HG03196 (cell line): ENCODE measurements around the gene AATF.

Source experiments
- ATAC-seq: cut with Tn5 transposase; IDR thresholded peaks from one replicate; pipeline ENCODE4 v1.9.1; 2021; ENCODE audit not compliant: unreplicated experiment

AATF gene

GRCh38 chr17:36929851-36930582, 18.7 kb upstream of the AATF start:
- ATAC-seq = no peak

DNA sequence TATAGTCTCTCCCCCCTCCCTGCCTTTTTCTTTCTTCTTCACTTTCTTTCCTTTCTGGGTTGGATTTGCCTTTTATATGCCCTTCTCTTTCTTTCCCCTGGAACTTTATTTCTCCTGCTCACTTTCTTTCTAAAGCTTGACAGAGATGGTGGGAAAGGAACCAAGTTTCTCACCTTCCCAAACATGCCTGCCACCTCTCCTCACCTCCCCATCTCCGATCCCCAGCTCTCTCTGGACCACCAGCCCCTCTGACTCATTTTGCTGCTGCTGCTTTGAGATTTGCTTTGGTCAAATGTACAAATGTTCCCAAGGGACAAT, 18.2 kb upstream of the AATF start:
- ATAC-seq = no peak

- ATAC-seq = no peak
Measured at GRCh38 chr17:36931096-36931696, 17.6 kb upstream of the AATF start.

GRCh38 chr17:36931697-36932382, 16.9 kb upstream of the AATF start:
- no peak for ATAC-seq

DNA sequence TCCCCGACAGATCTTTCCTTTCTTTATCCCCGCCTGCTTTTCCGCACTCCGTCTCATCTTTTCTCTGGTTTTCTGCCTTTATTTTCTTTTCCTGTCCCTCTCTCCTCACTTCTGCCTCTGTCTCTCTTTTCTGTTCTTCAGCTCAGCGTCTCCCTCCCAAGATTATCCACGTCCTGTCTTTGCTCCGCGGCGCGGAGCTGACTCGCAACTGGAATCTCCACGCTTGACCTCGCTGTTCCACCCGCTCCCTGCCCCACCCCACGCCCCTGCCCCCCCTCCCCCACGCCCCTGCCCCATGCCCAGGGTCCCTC, 16.4 kb upstream of the AATF start:
- ATAC-seq = no peak

GRCh38 chr17:36932694-36933511, 15.9 kb upstream of the AATF start:
- ATAC-seq = no peak

DNA sequence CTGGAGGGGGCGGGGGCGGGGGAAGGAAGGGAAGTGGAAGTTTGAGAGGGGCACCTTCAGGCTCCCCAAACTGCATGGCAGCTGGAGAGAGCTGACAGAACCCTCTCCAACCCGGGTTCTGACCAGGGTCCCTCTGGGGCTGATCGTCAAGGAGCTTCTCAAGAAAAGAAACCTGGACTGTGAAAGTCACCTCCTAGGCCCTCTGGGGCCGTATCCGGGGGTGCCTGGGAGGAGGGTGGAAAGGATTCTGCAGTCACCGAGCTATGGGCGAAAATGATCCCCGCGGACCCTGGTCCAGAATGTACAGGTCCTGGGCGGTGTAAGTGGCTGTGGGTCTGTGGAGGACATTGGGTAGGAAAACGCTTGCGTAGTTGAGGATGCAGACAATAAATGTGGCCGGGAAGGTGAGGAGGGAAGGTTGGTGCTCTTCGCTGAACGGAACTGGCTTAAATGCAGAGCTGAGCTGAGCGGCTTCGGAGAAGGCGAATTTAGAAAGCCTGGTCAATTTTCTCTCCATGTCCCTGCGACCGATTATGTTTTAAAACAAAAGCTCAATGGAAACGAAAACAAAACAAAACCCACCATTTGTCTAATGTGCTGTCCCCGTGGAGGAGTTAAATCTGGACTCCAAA, 15.1 kb upstream of the AATF start:
- ATAC-seq = no peak

DNA sequence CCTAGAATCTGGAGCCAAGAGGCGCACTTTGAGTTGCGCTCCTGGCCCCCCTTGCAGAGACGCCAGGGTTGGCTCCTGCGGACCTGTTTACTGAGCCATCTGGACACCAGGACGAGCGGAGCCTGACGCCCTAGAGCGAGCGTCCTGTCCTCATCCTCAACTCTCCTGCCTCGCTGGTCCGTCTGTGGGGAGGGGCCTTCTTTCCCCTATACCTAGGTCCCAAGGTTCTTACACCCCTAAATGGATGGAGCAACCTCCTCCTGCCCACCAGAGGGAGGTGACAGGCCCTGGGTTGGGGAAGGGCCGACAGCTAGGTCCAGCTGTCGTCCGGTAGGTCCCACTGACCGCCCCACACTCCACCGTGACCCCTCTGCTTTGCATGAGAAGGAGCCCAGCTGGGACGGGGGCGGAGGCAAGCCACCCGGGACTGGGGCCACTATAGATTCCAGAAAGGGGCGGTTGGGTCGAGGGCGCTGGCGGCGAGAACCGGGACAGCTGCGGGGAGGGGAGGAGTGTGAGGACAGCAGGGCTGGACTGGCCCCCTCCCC, 14.5 kb upstream of the AATF start:
- no peak for ATAC-seq

GRCh38 chr17:36934692-36935630, 13.8 kb upstream of the AATF start:
- ATAC-seq = no peak

- ATAC-seq = no peak
Measured at GRCh38 chr17:36935671-36936454, 12.9 kb upstream of the AATF start.

- ATAC-seq = no peak
Measured at GRCh38 chr17:36936455-36937000, 12.2 kb upstream of the AATF start.

DNA sequence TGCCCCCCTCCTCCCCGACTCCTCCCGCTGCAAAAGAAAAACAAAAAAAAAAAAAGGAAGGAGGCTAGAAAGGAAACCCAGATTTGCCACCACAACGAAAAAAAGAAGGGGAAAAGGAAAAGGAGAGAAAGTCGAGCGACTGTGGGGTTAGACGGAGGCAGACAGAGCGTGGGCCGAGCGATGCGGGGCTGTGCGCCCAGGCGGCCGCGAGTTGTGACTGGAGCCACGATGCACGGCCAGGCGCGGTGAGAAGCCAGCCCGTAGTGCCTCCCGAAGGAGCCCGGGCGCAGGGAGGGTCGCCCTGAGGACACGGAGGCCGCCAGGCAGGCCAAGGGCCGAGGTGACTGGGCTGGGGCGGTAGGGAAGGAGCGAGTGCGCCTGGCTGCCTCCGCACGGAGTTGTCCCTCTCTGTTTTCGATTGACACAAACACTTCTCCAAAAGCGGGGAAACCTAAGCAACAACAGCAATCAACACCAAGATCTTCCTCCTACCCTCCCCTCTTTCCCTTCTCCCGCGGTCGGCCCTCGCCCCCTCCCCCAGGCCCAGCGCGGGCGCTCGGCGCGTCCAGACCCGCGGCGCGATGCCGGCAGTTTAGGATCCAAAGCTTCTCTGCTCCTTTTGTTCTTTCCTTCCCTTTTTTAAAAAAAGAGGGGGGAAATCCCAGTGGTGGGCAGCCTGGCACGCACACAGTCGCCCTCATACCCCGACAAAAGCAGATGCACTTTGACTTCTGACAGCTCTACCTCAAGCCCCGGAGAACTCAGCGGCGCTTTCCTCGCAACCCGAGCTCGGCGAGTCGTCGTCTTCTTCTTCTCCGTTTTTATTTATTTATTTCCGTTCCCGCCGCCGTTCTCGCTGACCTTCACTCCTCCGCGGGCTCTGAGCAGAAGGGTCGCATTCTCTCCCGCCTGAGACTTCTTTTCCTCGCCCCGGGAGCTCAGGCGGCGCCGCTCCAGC, 11.5 kb upstream of the AATF start, which contains the start of gene LHX1:
Gene LHX1 (plus strand): TSS at position 475 of the 958 bp plus-strand sequence. CDS start 723 bp downstream, outside the sequence.
- ATAC-seq = no peak

- no peak for ATAC-seq
Measured at GRCh38 chr17:36937959-36938565, 10.7 kb upstream of the AATF start.

DNA sequence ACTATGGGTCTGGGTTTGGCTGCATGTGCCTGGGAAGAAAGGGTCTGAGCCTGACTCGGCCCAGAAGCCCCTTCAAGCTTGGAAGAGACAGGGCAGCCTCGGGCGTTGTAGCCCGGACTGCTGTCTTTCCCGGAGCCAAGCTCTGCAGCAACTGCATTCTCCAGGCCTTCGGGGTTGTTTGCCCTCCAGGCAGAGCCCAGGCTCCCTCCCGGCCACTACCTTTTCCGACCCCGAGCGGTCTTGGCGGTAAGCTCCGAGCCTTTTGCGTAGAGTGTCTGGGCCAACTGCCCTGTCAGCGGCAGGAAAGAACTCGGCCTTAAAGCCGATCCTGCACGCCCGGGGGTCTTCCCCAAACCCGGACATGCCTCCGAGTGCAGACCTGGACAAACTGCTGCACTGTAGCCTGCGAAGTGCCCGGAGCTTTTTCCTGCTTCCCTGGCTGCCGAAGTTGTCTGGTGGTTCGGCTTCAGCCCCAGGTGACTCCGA, 10.1 kb upstream of the AATF start:
- no peak for ATAC-seq

DNA sequence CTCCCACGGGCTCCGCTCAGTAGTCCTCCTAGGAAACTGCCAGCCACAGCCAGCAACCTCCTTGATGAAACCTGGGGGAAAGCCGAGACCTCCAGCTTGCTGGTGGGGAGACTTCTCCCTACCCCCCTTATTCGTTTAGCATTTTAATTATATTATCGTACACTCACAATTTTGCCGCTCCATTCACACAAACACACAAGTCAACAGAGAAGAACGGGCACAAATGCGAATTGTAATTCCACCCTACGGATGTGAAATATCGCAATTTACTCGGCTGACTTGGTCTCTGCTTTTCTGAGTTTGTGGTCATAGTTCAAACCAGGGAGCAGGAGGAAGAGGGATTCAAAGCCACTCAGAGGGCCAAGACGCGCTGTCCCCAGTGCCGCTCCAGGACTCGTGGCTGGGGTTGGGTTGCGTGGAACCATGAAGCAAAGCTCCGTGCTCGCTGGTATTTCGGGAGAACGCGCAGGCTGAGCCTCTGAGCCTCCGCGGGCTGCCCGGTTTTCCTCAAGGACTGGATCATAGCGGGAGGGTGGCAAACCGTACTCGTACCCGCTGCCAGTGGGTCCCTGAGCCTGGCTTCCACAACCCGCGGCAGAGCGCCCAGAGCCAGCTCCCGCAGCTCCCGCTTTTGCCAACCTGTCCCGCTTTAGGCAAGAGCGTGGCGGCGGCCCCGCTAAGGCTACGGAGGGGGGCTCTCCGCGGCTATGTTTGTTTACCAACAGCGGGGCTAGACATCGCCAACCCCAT, 9.5 kb upstream of the AATF start:
- ATAC-seq = no peak

- ATAC-seq = no peak
Measured at GRCh38 chr17:36939802-36940312, 8.9 kb upstream of the AATF start.
